Measurements from ENCODE around the gene RAMP3. TPM values are rescaled to one million over a fixed set of nuclear protein-coding genes. Genes with fewer than 3 reads are reported as not detected.

RAMP3 gene
- total RNA-seq, 4 donors from 2014 or later = 14.4 to 62.9 (median 33.6) TPM

DNA sequence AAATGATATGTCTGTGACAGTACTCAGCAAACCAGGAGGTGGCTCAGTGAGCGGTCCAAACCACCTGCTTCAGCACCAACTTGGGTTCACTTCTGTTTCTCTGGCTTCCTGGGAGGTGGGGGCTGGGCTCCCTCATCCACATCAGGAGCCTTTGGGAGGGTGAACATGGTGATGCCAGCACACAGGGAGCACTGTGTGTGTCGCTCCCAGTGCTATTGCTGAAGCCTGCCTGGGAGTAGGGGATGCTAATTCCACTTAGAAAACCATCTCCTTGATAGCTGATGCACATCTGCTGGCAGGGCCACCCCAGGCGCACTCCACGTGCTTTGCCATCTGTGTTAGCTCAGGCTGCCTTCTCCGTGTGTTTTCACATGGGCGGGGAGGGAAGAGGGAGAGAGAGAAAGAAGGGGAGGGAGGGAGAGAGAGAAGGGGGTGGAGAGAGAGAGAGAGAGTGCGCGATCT is 58.0 kb downstream of the RAMP3 start:
- 38% methylated on average over 8 of the region's 8 CpGs for WGBS
- no peak for TF ChIP-seq EP300 (IDR thresholded peaks at IDR 0.05)
- TF ChIP-seq, protein P1, sequence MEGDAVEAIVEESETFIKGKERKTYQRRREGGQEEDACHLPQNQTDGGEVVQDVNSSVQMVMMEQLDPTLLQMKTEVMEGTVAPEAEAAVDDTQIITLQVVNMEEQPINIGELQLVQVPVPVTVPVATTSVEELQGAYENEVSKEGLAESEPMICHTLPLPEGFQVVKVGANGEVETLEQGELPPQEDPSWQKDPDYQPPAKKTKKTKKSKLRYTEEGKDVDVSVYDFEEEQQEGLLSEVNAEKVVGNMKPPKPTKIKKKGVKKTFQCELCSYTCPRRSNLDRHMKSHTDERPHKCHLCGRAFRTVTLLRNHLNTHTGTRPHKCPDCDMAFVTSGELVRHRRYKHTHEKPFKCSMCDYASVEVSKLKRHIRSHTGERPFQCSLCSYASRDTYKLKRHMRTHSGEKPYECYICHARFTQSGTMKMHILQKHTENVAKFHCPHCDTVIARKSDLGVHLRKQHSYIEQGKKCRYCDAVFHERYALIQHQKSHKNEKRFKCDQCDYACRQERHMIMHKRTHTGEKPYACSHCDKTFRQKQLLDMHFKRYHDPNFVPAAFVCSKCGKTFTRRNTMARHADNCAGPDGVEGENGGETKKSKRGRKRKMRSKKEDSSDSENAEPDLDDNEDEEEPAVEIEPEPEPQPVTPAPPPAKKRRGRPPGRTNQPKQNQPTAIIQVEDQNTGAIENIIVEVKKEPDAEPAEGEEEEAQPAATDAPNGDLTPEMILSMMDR (IDR thresholded peaks at IDR 0.05) = no peak
- TF ChIP-seq POLR2AphosphoS5 (IDR thresholded peaks at IDR 0.05) = no peak
- no peak for TF ChIP-seq POLR2A (IDR thresholded peaks at IDR 0.05)
- H3K36me3 ChIP-seq = no peaks in the 10 kb centered on the region
- H3K4me1 ChIP-seq = no peaks in the 10 kb centered on the region
- H3K27me3 ChIP-seq = peaks cover 38% of the 10 kb centered on the region
- no peaks in the 10 kb centered on the region for H3K9me3 ChIP-seq
- no peak for DNase-seq (ENCODE audit: low spot score in 2 of 2)
- H3K4me3 ChIP-seq = no peak overlapping the region
- no peak overlapping the region for H3K27ac ChIP-seq

DNA sequence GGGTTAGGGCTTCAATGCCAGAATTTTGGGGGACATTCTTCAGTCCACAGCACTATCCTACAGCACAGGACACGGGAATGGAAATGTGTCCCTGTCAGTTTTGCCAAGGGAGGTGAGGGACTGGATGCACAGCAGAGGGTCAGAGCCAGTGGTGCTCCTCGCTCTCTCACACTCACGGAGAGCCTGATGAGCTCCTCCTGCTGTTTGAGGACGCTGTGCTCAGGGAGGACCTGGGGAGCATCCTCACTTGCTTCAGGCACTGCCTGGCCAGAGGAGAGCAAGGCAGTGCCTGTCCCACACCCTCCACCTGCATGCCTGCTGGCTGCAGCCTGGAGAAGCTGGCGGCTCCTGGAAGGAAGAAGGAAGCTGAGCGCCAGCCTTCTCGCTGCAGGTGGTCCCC is 58.6 kb downstream of the RAMP3 start:
- 33% methylated on average over 1 of the region's 7 CpGs for WGBS
- Histone ChIP-seq H3K27me3 (peaks cover 38% of the 10 kb centered on the region), H3K9me3 (no peaks in the 10 kb centered on the region), H3K27ac (no peak overlapping the region), H3K36me3 (no peaks in the 10 kb centered on the region), H3K4me3 (no peak overlapping the region), H3K4me1 (no peaks in the 10 kb centered on the region)
- no peak for TF ChIP-seq POLR2AphosphoS5 (IDR thresholded peaks at IDR 0.05)
- no peak for TF ChIP-seq EP300 (IDR thresholded peaks at IDR 0.05)
- TF ChIP-seq POLR2A (IDR thresholded peaks at IDR 0.05) = no peak
- TF ChIP-seq, protein P1 (IDR thresholded peaks at IDR 0.05) = no peak
- no peak for DNase-seq (ENCODE audit: low spot score in 2 of 2)

GRCh38 chr7:45216622-45217165 is 59.1 kb downstream of the RAMP3 start:
- H3K27me3 ChIP-seq = peaks cover 38% of the 10 kb centered on the region
- H3K4me3 ChIP-seq = no peak overlapping the region
- TF ChIP-seq, protein P1 (IDR thresholded peaks at IDR 0.05) = no peak
- TF ChIP-seq POLR2A (IDR thresholded peaks at IDR 0.05) (no peak), EP300 (IDR thresholded peaks at IDR 0.05) (no peak), POLR2AphosphoS5 (IDR thresholded peaks at IDR 0.05) (no peak)
- no peak overlapping the region for H3K27ac ChIP-seq
- no peaks in the 10 kb centered on the region for H3K9me3 ChIP-seq
- H3K36me3 ChIP-seq = no peaks in the 10 kb centered on the region
- peak in 1 of 2 donors; percentile 68 for DNase-seq (ENCODE audit: low spot score in 2 of 2)
- H3K4me1 ChIP-seq = no peaks in the 10 kb centered on the region
- whole genome bisulfite sequencing = 66% methylated on average over 4 of the region's 11 CpGs

- TF ChIP-seq POLR2A (IDR thresholded peaks at IDR 0.05) = no peak
- TF ChIP-seq, protein P1 (IDR thresholded peaks at IDR 0.05) = peak in 1 of 2 donors; percentile 17
- no peaks in the 10 kb centered on the region for H3K36me3 ChIP-seq
- H3K4me1 ChIP-seq = no peaks in the 10 kb centered on the region
- no peak overlapping the region for H3K4me3 ChIP-seq
- WGBS = 53% methylated on average over 6 of the region's 6 CpGs
- H3K9me3 ChIP-seq = no peaks in the 10 kb centered on the region
- no peak overlapping the region for H3K27ac ChIP-seq
- peak in 1 of 2 donors; percentile 67 for DNase-seq (ENCODE audit: low spot score in 2 of 2)
- peaks cover 34% of the 10 kb centered on the region for H3K27me3 ChIP-seq
These were observed 59.8 kb downstream of the RAMP3 start for GRCh38 chr7:45217358-45217757.

GRCh38 chr7:45219130-45219529 is 61.5 kb downstream of the RAMP3 start:
- TF ChIP-seq POLR2A (IDR thresholded peaks at IDR 0.05) (no peak), POLR2AphosphoS5 (IDR thresholded peaks at IDR 0.05) (no peak), EP300 (IDR thresholded peaks at IDR 0.05) (no peak)
- TF ChIP-seq, protein P1 (IDR thresholded peaks at IDR 0.05) = no peak
- DNase-seq (ENCODE audit: low spot score in 2 of 2) = no peak
- Histone ChIP-seq H3K36me3 (no peaks in the 10 kb centered on the region), H3K4me3 (no peak overlapping the region), H3K4me1 (no peaks in the 10 kb centered on the region), H3K27me3 (peaks cover 19% of the 10 kb centered on the region), H3K9me3 (no peaks in the 10 kb centered on the region), H3K27ac (no peak overlapping the region)
- WGBS = 87% methylated on average over 12 of the region's 12 CpGs

All from suprapubic skin (tissue), 4 donors.